ENCODE measurements around the gene WDR35. TPM values are rescaled to one million over a fixed set of nuclear protein-coding genes. Genes with fewer than 3 reads are reported as not detected.

WDR35 gene
- total RNA-seq, 1 experiment from 2014 or later, result 8.2 TPM

GRCh38 chr2:19955544-19956422 lies 34.1 kb downstream of the WDR35 start:
- Histone ChIP-seq H3K27ac (no peak overlapping the region), H3K36me3 (ENCODE audit: low read depth) (0 out of 2 replicates have a peak, but pooled peaks cover 3% of the 10 kb centered on the region), H3K9me3 (ENCODE audit: insufficient read depth, low read depth) (no peaks in the 10 kb centered on the region), H2AFZ (no peak overlapping the region), H4K20me1 (ENCODE audit: insufficient read depth) (no peaks in the 10 kb centered on the region), H3K4me3 (no peak overlapping the region), H3K4me2 (no peak overlapping the region), H3F3A (ENCODE audit: insufficient read depth, low read depth) (no peaks in the 10 kb centered on the region), H3K27me3 (ENCODE audit: insufficient read depth, low read depth) (no peaks in the 10 kb centered on the region), H3K9me2 (ENCODE audit: insufficient read depth) (no peaks in the 10 kb centered on the region), H3K79me2 (ENCODE audit: low read depth) (no peaks in the 10 kb centered on the region), H3K4me1 (replicated peaks; ENCODE audit: insufficient read depth) (no peaks in the 10 kb centered on the region)
- intact Hi-C loops (cut with micrococcal nuclease; ENCODE audit: unreplicated experiment), result loop anchor here (1.0 to 5.0 kb wide), 5 partner anchors 53 to 687 kb away; partner anchors contain the start of gene TTC32
- TF ChIP-seq CTCF (conservative IDR thresholded peaks at IDR 0.05), result peak; percentile 91
- no peak for TF ChIP-seq EZH2 (IDR thresholded peaks at IDR 0.05; ENCODE audit: low read depth)
- ChIA-PET CTCF (interaction anchor here (0.6 to 1.0 kb wide), 4 partner anchors 20 to 611 kb away, joined by 3 to 7 read pairs (median 3); partner anchors contain the start of gene LAPTM4A), POLR2A (ENCODE audit: unreplicated experiment) (interaction anchor here (0.6 kb wide), 1 partner anchor 44 kb away, joined by 4 read pairs; no protein-coding TSS in a partner anchor)
- no TSS peak for BruUV-seq (replicated peaks)
- DNase-seq, result peak; percentile 57 to 69

- intact Hi-C loops (cut with micrococcal nuclease; ENCODE audit: unreplicated experiment), result no loop called here
- no peak overlapping the region for H3K4me2 ChIP-seq
- CTCF ChIA-PET, result no interaction called here
Measured at GRCh38 chr2:19949071-19949470, 40.8 kb downstream of the WDR35 start.

More at GRCh38 chr2:19949071-19949470, 40.8 kb downstream of the WDR35 start:
- no peaks in the 10 kb centered on the region for H3K27me3 ChIP-seq (ENCODE audit: insufficient read depth, low read depth)
- no TSS peak for BruUV-seq (replicated peaks)
- no peak overlapping the region for H3K27ac ChIP-seq
- TF ChIP-seq EZH2 (IDR thresholded peaks at IDR 0.05; ENCODE audit: low read depth) (no peak), CTCF (conservative IDR thresholded peaks at IDR 0.05) (no peak)
- H3K36me3 ChIP-seq (ENCODE audit: low read depth), result 0 out of 2 replicates have a peak, but pooled peaks cover 3% of the 10 kb centered on the region
- no peaks in the 10 kb centered on the region for H3K9me3 ChIP-seq (ENCODE audit: insufficient read depth, low read depth)
- H3F3A ChIP-seq (ENCODE audit: insufficient read depth, low read depth), result no peaks in the 10 kb centered on the region
- no peak for DNase-seq
- H4K20me1 ChIP-seq (ENCODE audit: insufficient read depth), result no peaks in the 10 kb centered on the region; the same call in 1 of the 2 replicates
- no peaks in the 10 kb centered on the region for H3K9me2 ChIP-seq (ENCODE audit: insufficient read depth)
- 0 out of 2 replicates have a peak, but pooled peaks cover 3% of the 10 kb centered on the region for H3K4me1 ChIP-seq (replicated peaks; ENCODE audit: insufficient read depth)
- POLR2A ChIA-PET (ENCODE audit: unreplicated experiment), result no interaction called here
- H3K4me3 ChIP-seq, result no peak overlapping the region
- no peaks in the 10 kb centered on the region for H3K79me2 ChIP-seq (ENCODE audit: low read depth)
- no peak overlapping the region for H2AFZ ChIP-seq
